Right lobe of liver (tissue), 6 donors: ENCODE measurements around the gene AGO3. TPM values are rescaled to one million over a fixed set of nuclear protein-coding genes. Genes with fewer than 3 reads are reported as not detected.

ENCODE experiments used
- ATAC-seq, 4 donors: fragments of 200-7000 bp; cut with Tn5 transposase; one replicate each; pipeline ENCODE4 v1.9.1; 2020; ENCODE audit warnings: mild to moderate bottlenecking in 4 of 4, moderate library complexity in 4 of 4
- DNase-seq, 3 donors: peaks; one replicate each; pipeline ENCODE4 v3.0.0-alpha.2; 2020
- H3K27ac ChIP-seq, 3 donors: fragments of 200-600 bp; one replicate each; pipeline ENCODE4 v1.8.0; 2022
- H3K27me3 ChIP-seq, 2 donors: fragments of 200-600 bp; one replicate each; pipeline ENCODE4 v1.8.0; 2022
- H3K36me3 ChIP-seq, 4 donors: fragments of 200-600 bp; sonication (generic) in 1 of 4; one replicate each; pipeline versions ENCODE4 v1.5.1 to v1.8.0; 2017 to 2022; ENCODE audit warnings: control low read depth in 1 of 4
- H3K4me1 ChIP-seq, 4 donors: fragments of 200-600 bp; sonication (generic) in 1 of 4; one replicate each; pipeline versions ENCODE4 v1.5.1 to v1.8.0; 2017 to 2022; ENCODE audit warnings: control low read depth in 1 of 4
- H3K4me3 ChIP-seq, 3 donors: fragments of 200-600 bp; one replicate each; pipeline ENCODE4 v1.8.0; 2022
- H3K9me3 ChIP-seq, 4 donors: fragments of 200-600 bp; sonication (generic) in 1 of 4; one replicate each; pipeline versions ENCODE4 v1.5.1 to v1.8.0; 2017 to 2022; ENCODE audit warnings: control low read depth in 1 of 4
- CTCF ChIP-seq, 4 donors: fragments of 200-600 bp in 3 of 4; fragments of 450-650 bp in 1 of 4; IDR thresholded peaks; one replicate each; pipeline versions ENCODE4 v1.5.1 to v1.8.0; 2016 to 2022; ENCODE audit warnings: antibody characterized with exemption in 4 of 4, mild to moderate bottlenecking in 2 of 4
- POLR2A ChIP-seq: fragments of 450-650 bp; IDR thresholded peaks from one replicate; pipeline ENCODE4 v1.6.1; 2017; ENCODE audit warnings: antibody characterized with exemption, mild to moderate bottlenecking
- WGBS: methylation state at CpG from one replicate; pipeline ENCODE4 v1.1.6; 2018; ENCODE audit warnings: low coverage, low lambda C conversion rate; ENCODE audit not compliant: insufficient coverage; ENCODE audit errors: missing lambda C conversion rate; 5-methylcytosine and 5-hydroxymethylcytosine counted together
- intact Hi-C, 2 donors: fragments of 100-400 bp; cut with DNase I; formaldehyde crosslinking; loops; one replicate each; pipeline versions ENCODE4 v1.11.2 to v1.14.1; 2022
- total RNA-seq, 6 experiments: library from RNA; depleted of rRNA in 2 of 6; stranded (reverse); fragments of >200 nt in 2 of 6; fragmentation: NEBNext Ultra II Directional in 3 of 6; extraction: Animal tissue kit (Norgen Biotek cat#: 25700) in 3 of 6; gene quantifications; one replicate each; pipeline versions ENCODE4 v1.1.0 to v1.2.4, GENCODE V29; 2016 to 2023
- donor health status: DM: no; HTN: yes; CAD: no.
- donor health status: DM: no; HTN: no; CAD: no.
- donor health status: DM: no; HTN: no; CAD: no.
- donor health status: DM: no; HTN: yes; CAD: no.
- donor health status: DM: no; HTN: yes; CAD: no.

AGO3 gene
- total RNA-seq, 6 experiments from 2014 or later = 7.0 to 16.2 (median 13.1) TPM

- Histone ChIP-seq H3K4me1 (no peaks in the 10 kb centered on the region), H3K4me3 (no peak overlapping the region), H3K36me3 (no peaks in the 10 kb centered on the region), H3K27ac (no peak overlapping the region), H3K9me3 (no peaks in the 10 kb centered on the region), H3K27me3 (no peaks in the 10 kb centered on the region)
- 41% methylated on average over 2 of the region's 18 CpGs for WGBS
- no peak for TF ChIP-seq CTCF (IDR thresholded peaks at IDR 0.05)
- no peak for TF ChIP-seq POLR2A
- no peak for ATAC-seq
- no peak for DNase-seq
- intact Hi-C loops = no loop called here
These were observed 184.3 kb downstream of the AGO3 start for GRCh38 chr1:36115200-36115669.

GRCh38 chr1:36115931-36116330 is 185.0 kb downstream of the AGO3 start:
- peak in 2 of 4 donors; percentile 39 to 40 for ATAC-seq
- intact Hi-C loops = no loop called here
- H3K27ac ChIP-seq = no peak overlapping the region

GRCh38 chr1:36116901-36117300 is 186.0 kb downstream of the AGO3 start:
- H3K27ac ChIP-seq = no peak overlapping the region
- no peak overlapping the region for H3K4me3 ChIP-seq
- no peak for DNase-seq
- WGBS = no CpG with 5 or more reads among the region's 5 CpGs
- H3K27me3 ChIP-seq = no peaks in the 10 kb centered on the region
- H3K4me1 ChIP-seq = no peaks in the 10 kb centered on the region
- H3K9me3 ChIP-seq = no peaks in the 10 kb centered on the region
- ATAC-seq = no peak
- no peaks in the 10 kb centered on the region for H3K36me3 ChIP-seq
- intact Hi-C loops = no loop called here
- TF ChIP-seq POLR2A = no peak
- TF ChIP-seq CTCF (IDR thresholded peaks at IDR 0.05) = no peak

More at GRCh38 chr1:36115931-36116330, 185.0 kb downstream of the AGO3 start:
- Histone ChIP-seq H3K4me1 (no peaks in the 10 kb centered on the region), H3K4me3 (no peak overlapping the region), H3K27me3 (no peaks in the 10 kb centered on the region), H3K9me3 (no peaks in the 10 kb centered on the region), H3K36me3 (no peaks in the 10 kb centered on the region)
- TF ChIP-seq POLR2A (no peak), CTCF (IDR thresholded peaks at IDR 0.05) (no peak)
- DNase-seq = no peak
- 36% methylated on average over 4 of the region's 5 CpGs for WGBS

GRCh38 chr1:36118447-36119204 is 187.7 kb downstream of the AGO3 start:
- Histone ChIP-seq H3K9me3 (no peaks in the 10 kb centered on the region), H3K4me3 (no peak overlapping the region), H3K36me3 (no peaks in the 10 kb centered on the region), H3K4me1 (no peaks in the 10 kb centered on the region), H3K27me3 (no peaks in the 10 kb centered on the region), H3K27ac (no peak overlapping the region)
- no peak for ATAC-seq
- intact Hi-C loops = no loop called here
- WGBS = 56% methylated on average over 4 of the region's 10 CpGs
- DNase-seq = no peak
- TF ChIP-seq CTCF (IDR thresholded peaks at IDR 0.05) (no peak), POLR2A (no peak)
